ENCODE measurements around the gene C1orf167. TPM values are rescaled to one million over a fixed set of nuclear protein-coding genes. Genes with fewer than 3 reads are reported as not detected.

The C1orf167 gene
- total and polyA plus RNA-seq, 5 donors from 2014 or later: 0.61 to 1.3 (median 1.0) TPM; not detected in 2

- Histone ChIP-seq H3K27ac (ENCODE audit: insufficient read depth, low read length, poor library complexity, severe bottlenecking) (peak overlapping the region; percentile 76), H3K9me3 (ENCODE audit: control insufficient read depth in 2 of 2, low read length in 2 of 2) (no peaks in the 10 kb centered on the region), H3K4me3 (ENCODE audit: low read depth, low read length) (peak overlapping the region; percentile 83), H3K27me3 (ENCODE audit: control insufficient read depth, insufficient read depth, low read length) (no peaks in the 10 kb centered on the region), H3K4me1 (ENCODE audit: control insufficient read depth, insufficient read depth, low read length, poor library complexity, severe bottlenecking) (peaks cover 64% of the 10 kb centered on the region), H3K36me3 (ENCODE audit: control insufficient read depth, insufficient read depth, low read length) (no peaks in the 10 kb centered on the region)
- Mint-ChIP-seq H3K36me3 (no peaks in the 10 kb centered on the region), H3K27me3 (no peaks in the 10 kb centered on the region), H3K9me3 (no peaks in the 10 kb centered on the region), H3K27ac (peak overlapping the region; percentile 45 to 81 (median 49)), H3K4me3 (peak overlapping the region; percentile 68 to 98 (median 92)), H3K4me1 (peaks cover 11 to 82% (median 55%) of the 10 kb centered on the region in 4 donors)
- DNase-seq (peak in 2 of 3 donors; percentile 38 to 67), ATAC-seq (ENCODE audit: low read depth in 2 of 2) (peak; percentile 46 to 59)
Measured at GRCh38 chr1:11736746-11737639, 25.0 kb upstream of the C1orf167 start.

GRCh38 chr1:11738096-11738495 lies 23.9 kb upstream of the C1orf167 start:
- Mint-ChIP-seq H3K27ac (peak overlapping the region; percentile 70 to 81 (median 80)), H3K4me1 (peaks cover 16 to 82% (median 58%) of the 10 kb centered on the region in 4 donors), H3K36me3 (no peaks in the 10 kb centered on the region), H3K27me3 (no peaks in the 10 kb centered on the region), H3K9me3 (no peaks in the 10 kb centered on the region), H3K4me3 (peak overlapping the region in 3 of 4 donors; percentile 68 to 94 (median 90))
- H3K36me3 ChIP-seq (ENCODE audit: control insufficient read depth, insufficient read depth, low read length): no peaks in the 10 kb centered on the region
- H3K27ac ChIP-seq (ENCODE audit: insufficient read depth, low read length, poor library complexity, severe bottlenecking): no peak overlapping the region
- H3K9me3 ChIP-seq (ENCODE audit: control insufficient read depth in 2 of 2, low read length in 2 of 2): no peaks in the 10 kb centered on the region
- DNase-seq (no peak), ATAC-seq (ENCODE audit: low read depth in 2 of 2) (no peak)
- H3K4me3 ChIP-seq (ENCODE audit: low read depth, low read length): no peak overlapping the region
- H3K4me1 ChIP-seq (ENCODE audit: control insufficient read depth, insufficient read depth, low read length, poor library complexity, severe bottlenecking): peaks cover 60% of the 10 kb centered on the region
- H3K27me3 ChIP-seq (ENCODE audit: control insufficient read depth, insufficient read depth, low read length): no peaks in the 10 kb centered on the region

GRCh38 chr1:11738783-11739182 lies 23.2 kb upstream of the C1orf167 start:
- no peaks in the 10 kb centered on the region for H3K36me3 Mint-ChIP-seq
- H3K4me3 ChIP-seq (ENCODE audit: low read depth, low read length): no peak overlapping the region
- H3K27ac ChIP-seq (ENCODE audit: insufficient read depth, low read length, poor library complexity, severe bottlenecking): no peak overlapping the region
- no peaks in the 10 kb centered on the region for H3K9me3 ChIP-seq (ENCODE audit: control insufficient read depth in 2 of 2, low read length in 2 of 2)
- no peaks in the 10 kb centered on the region for H3K36me3 ChIP-seq (ENCODE audit: control insufficient read depth, insufficient read depth, low read length)
- peaks cover 16 to 75% (median 57%) of the 10 kb centered on the region in 4 donors for H3K4me1 Mint-ChIP-seq
- H3K27me3 Mint-ChIP-seq: no peaks in the 10 kb centered on the region
- peaks cover 60% of the 10 kb centered on the region for H3K4me1 ChIP-seq (ENCODE audit: control insufficient read depth, insufficient read depth, low read length, poor library complexity, severe bottlenecking)
- DNase-seq: no peak
- no peak for ATAC-seq (ENCODE audit: low read depth in 2 of 2)
- H3K9me3 Mint-ChIP-seq: no peaks in the 10 kb centered on the region
- peak overlapping the region in 3 of 4 donors; percentile 9 to 68 (median 65) for H3K4me3 Mint-ChIP-seq
- H3K27me3 ChIP-seq (ENCODE audit: control insufficient read depth, insufficient read depth, low read length): no peaks in the 10 kb centered on the region
- H3K27ac Mint-ChIP-seq: peak overlapping the region in 1 of 3 donors; percentile 55

- Histone ChIP-seq H3K4me3 (ENCODE audit: low read depth, low read length) (peak overlapping the region; percentile 67), H3K27ac (ENCODE audit: insufficient read depth, low read length, poor library complexity, severe bottlenecking) (no peak overlapping the region)
Measured at GRCh38 chr1:11740258-11741192, 21.5 kb upstream of the C1orf167 start.

GRCh38 chr1:11741482-11741881 lies 20.5 kb upstream of the C1orf167 start:
- H3K36me3 ChIP-seq (ENCODE audit: control insufficient read depth, insufficient read depth, low read length): peaks cover 5% of the 10 kb centered on the region
- no peaks in the 10 kb centered on the region for H3K9me3 ChIP-seq (ENCODE audit: control insufficient read depth in 2 of 2, low read length in 2 of 2)
- H3K4me1 ChIP-seq (ENCODE audit: control insufficient read depth, insufficient read depth, low read length, poor library complexity, severe bottlenecking): peaks cover 50% of the 10 kb centered on the region
- H3K4me3 ChIP-seq (ENCODE audit: low read depth, low read length): peak overlapping the region; percentile 67
- DNase-seq: no peak
- no peaks in the 10 kb centered on the region for H3K27me3 ChIP-seq (ENCODE audit: control insufficient read depth, insufficient read depth, low read length)
- Mint-ChIP-seq H3K9me3 (no peaks in the 10 kb centered on the region), H3K27me3 (no peaks in the 10 kb centered on the region), H3K4me3 (peak overlapping the region; percentile 11 to 88 (median 78)), H3K27ac (peak overlapping the region in 2 of 3 donors; percentile 25 to 35), H3K4me1 (peaks cover 16 to 69% (median 51%) of the 10 kb centered on the region in 4 donors), H3K36me3 (peaks cover 9% of the 10 kb centered on the region)
- no peak for ATAC-seq (ENCODE audit: low read depth in 2 of 2)
- no peak overlapping the region for H3K27ac ChIP-seq (ENCODE audit: insufficient read depth, low read length, poor library complexity, severe bottlenecking)

More at GRCh38 chr1:11740258-11741192, 21.5 kb upstream of the C1orf167 start:
- Mint-ChIP-seq H3K36me3 (no peaks in the 10 kb centered on the region), H3K9me3 (no peaks in the 10 kb centered on the region), H3K4me3 (peak overlapping the region; percentile 67 to 88 (median 78)), H3K27ac (peak overlapping the region in 2 of 3 donors; percentile 25 to 31), H3K4me1 (peaks cover 16 to 68% (median 54%) of the 10 kb centered on the region in 4 donors), H3K27me3 (no peaks in the 10 kb centered on the region)
- Histone ChIP-seq H3K9me3 (ENCODE audit: control insufficient read depth in 2 of 2, low read length in 2 of 2) (no peaks in the 10 kb centered on the region), H3K4me1 (ENCODE audit: control insufficient read depth, insufficient read depth, low read length, poor library complexity, severe bottlenecking) (peaks cover 57% of the 10 kb centered on the region), H3K27me3 (ENCODE audit: control insufficient read depth, insufficient read depth, low read length) (no peaks in the 10 kb centered on the region), H3K36me3 (ENCODE audit: control insufficient read depth, insufficient read depth, low read length) (peaks cover under 1% of the 10 kb centered on the region)
- ATAC-seq (ENCODE audit: low read depth in 2 of 2): peak; percentile 13 to 19
- DNase-seq: peak; percentile 11 to 70 (median 13)

- Mint-ChIP-seq H3K9me3 (no peaks in the 10 kb centered on the region), H3K27ac (peak overlapping the region in 2 of 3 donors; percentile 35 to 43), H3K4me3 (peak overlapping the region; percentile 29 to 88 (median 78)), H3K36me3 (peaks cover 14% of the 10 kb centered on the region), H3K27me3 (no peaks in the 10 kb centered on the region), H3K4me1 (peaks cover 16 to 67% (median 49%) of the 10 kb centered on the region in 4 donors)
- no peaks in the 10 kb centered on the region for H3K27me3 ChIP-seq (ENCODE audit: control insufficient read depth, insufficient read depth, low read length)
- H3K36me3 ChIP-seq (ENCODE audit: control insufficient read depth, insufficient read depth, low read length): peaks cover 5% of the 10 kb centered on the region
- no peak overlapping the region for H3K4me3 ChIP-seq (ENCODE audit: low read depth, low read length)
- H3K27ac ChIP-seq (ENCODE audit: insufficient read depth, low read length, poor library complexity, severe bottlenecking): no peak overlapping the region
- H3K4me1 ChIP-seq (ENCODE audit: control insufficient read depth, insufficient read depth, low read length, poor library complexity, severe bottlenecking): peaks cover 46% of the 10 kb centered on the region
- ATAC-seq (ENCODE audit: low read depth in 2 of 2): no peak
- DNase-seq: no peak
- H3K9me3 ChIP-seq (ENCODE audit: control insufficient read depth in 2 of 2, low read length in 2 of 2): no peaks in the 10 kb centered on the region
Measured at GRCh38 chr1:11741919-11742558, 20.0 kb upstream of the C1orf167 start.

GRCh38 chr1:11744287-11744686 lies 17.7 kb upstream of the C1orf167 start:
- peaks cover 18% of the 10 kb centered on the region for H3K36me3 Mint-ChIP-seq
- H3K27me3 ChIP-seq (ENCODE audit: control insufficient read depth, insufficient read depth, low read length): no peaks in the 10 kb centered on the region
- H3K36me3 ChIP-seq (ENCODE audit: control insufficient read depth, insufficient read depth, low read length): peaks cover 14% of the 10 kb centered on the region
- H3K4me1 Mint-ChIP-seq: peaks cover 12 to 51% (median 37%) of the 10 kb centered on the region in 4 donors
- no peaks in the 10 kb centered on the region for H3K9me3 ChIP-seq (ENCODE audit: control insufficient read depth in 2 of 2, low read length in 2 of 2)
- no peak for ATAC-seq (ENCODE audit: low read depth in 2 of 2)
- no peaks in the 10 kb centered on the region for H3K27me3 Mint-ChIP-seq
- no peak overlapping the region for H3K4me3 ChIP-seq (ENCODE audit: low read depth, low read length)
- no peaks in the 10 kb centered on the region for H3K9me3 Mint-ChIP-seq
- H3K4me1 ChIP-seq (ENCODE audit: control insufficient read depth, insufficient read depth, low read length, poor library complexity, severe bottlenecking): peaks cover 34% of the 10 kb centered on the region
- H3K27ac Mint-ChIP-seq: no peak overlapping the region
- no peak overlapping the region for H3K4me3 Mint-ChIP-seq
- no peak overlapping the region for H3K27ac ChIP-seq (ENCODE audit: insufficient read depth, low read length, poor library complexity, severe bottlenecking)
- no peak for DNase-seq
